ENCODE results near the gene VAV2. TPM values are rescaled to one million over a fixed set of nuclear protein-coding genes. Genes with fewer than 3 reads are reported as not detected.

Gene VAV2
- total RNA-seq, 1 experiment from 2014 or later = 30.7 TPM

Other genes starting within 250 kb of the VAV2 start
- 10.5 and 10.7 TPM in 2 replicates for gene BRD3OS, start 33.2 kb upstream of the VAV2 start, total RNA-seq (2022)
- gene BRD3, start 75.7 kb upstream of the VAV2 start, total RNA-seq (2022) = 30.8 and 31.1 TPM in 2 replicates
- gene WDR5, start 143.8 kb upstream of the VAV2 start, total RNA-seq (2022) = 27.5 and 30.1 TPM in 2 replicates
- gene RNU6ATAC, start 172.2 kb upstream of the VAV2 start, total RNA-seq (2022) = 32.4 and 111 TPM in 2 replicates

Measured in Calu3 (cell line).